SU-DHL-6 (cell line): ENCODE results near the gene CD83.

ENCODE experiments used
- EZH2phosphoT487 ChIP-seq: fragments of 200-600 bp; sonication (generic), shearing (Covaris generic); conservative IDR thresholded peaks from 2 replicates; pipeline ENCODE4 v1.6.1; 2018; ENCODE audit warnings: mild to moderate bottlenecking, antibody characterized with exemption, low read length, moderate library complexity, mixed read lengths
- TF ChIP-seq, protein P1 (sequence below): fragments of 200-600 bp; sonication (generic); IDR thresholded peaks from one replicate; pipeline ENCODE4 v1.5.1; 2017; ENCODE audit warnings: antibody characterized with exemption, mild to moderate bottlenecking, low read length, moderate library complexity; ENCODE audit not compliant: insufficient read depth, poor library complexity, severe bottlenecking

DNA sequence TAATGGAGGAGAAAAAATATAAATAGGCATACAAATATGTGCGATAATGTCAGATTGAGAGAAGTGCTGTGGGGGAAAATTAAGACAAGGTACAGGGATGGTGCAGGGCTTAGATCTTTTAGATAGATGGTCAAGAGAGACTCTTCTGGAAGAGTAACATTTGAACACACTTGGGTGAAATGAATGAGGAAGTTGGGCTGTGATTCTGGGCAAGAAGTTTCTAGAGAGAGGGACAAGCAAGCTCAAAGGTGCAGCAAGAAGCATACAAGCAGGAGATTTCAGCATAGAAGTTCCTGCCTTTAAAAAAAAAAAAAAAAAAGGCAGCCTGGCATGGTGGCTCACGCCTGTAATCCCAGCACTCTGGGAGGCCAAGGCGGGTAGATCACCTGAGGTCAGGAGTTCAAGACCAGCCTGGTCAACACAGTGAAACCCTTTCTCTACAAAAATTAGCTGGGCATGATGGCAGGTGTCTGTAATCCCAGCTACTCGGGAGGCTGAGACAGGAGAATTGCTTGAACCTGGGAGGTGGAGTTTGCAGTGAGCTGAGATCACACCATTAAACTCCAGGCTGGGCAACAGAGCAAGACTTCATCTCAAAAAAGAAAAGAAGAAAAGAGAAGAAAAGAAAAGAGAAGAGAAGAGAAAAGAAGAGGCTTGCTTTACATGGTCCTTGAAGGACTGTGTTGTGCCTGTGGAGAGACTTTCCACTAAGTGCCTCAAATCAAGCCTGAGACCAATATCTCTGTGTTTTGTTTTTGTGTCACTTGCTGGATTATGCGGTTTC is 9.7 kb upstream of the CD83 start:
- TF ChIP-seq, protein P1, sequence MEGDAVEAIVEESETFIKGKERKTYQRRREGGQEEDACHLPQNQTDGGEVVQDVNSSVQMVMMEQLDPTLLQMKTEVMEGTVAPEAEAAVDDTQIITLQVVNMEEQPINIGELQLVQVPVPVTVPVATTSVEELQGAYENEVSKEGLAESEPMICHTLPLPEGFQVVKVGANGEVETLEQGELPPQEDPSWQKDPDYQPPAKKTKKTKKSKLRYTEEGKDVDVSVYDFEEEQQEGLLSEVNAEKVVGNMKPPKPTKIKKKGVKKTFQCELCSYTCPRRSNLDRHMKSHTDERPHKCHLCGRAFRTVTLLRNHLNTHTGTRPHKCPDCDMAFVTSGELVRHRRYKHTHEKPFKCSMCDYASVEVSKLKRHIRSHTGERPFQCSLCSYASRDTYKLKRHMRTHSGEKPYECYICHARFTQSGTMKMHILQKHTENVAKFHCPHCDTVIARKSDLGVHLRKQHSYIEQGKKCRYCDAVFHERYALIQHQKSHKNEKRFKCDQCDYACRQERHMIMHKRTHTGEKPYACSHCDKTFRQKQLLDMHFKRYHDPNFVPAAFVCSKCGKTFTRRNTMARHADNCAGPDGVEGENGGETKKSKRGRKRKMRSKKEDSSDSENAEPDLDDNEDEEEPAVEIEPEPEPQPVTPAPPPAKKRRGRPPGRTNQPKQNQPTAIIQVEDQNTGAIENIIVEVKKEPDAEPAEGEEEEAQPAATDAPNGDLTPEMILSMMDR: no peak
- TF ChIP-seq EZH2phosphoT487: no peak
